ENCODE data around the gene DNAJC6.

GRCh38 chr1:65371544-65371943, 62.2 kb downstream of the DNAJC6 start:
- TF ChIP-seq, protein P1, sequence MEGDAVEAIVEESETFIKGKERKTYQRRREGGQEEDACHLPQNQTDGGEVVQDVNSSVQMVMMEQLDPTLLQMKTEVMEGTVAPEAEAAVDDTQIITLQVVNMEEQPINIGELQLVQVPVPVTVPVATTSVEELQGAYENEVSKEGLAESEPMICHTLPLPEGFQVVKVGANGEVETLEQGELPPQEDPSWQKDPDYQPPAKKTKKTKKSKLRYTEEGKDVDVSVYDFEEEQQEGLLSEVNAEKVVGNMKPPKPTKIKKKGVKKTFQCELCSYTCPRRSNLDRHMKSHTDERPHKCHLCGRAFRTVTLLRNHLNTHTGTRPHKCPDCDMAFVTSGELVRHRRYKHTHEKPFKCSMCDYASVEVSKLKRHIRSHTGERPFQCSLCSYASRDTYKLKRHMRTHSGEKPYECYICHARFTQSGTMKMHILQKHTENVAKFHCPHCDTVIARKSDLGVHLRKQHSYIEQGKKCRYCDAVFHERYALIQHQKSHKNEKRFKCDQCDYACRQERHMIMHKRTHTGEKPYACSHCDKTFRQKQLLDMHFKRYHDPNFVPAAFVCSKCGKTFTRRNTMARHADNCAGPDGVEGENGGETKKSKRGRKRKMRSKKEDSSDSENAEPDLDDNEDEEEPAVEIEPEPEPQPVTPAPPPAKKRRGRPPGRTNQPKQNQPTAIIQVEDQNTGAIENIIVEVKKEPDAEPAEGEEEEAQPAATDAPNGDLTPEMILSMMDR (IDR thresholded peaks at IDR 0.05): no peak
- TF ChIP-seq POLR2AphosphoS5 (IDR thresholded peaks at IDR 0.05; ENCODE audit: low read depth, low read length) (no peak), TCF7L2 (IDR thresholded peaks at IDR 0.05; ENCODE audit: low read depth, low read length) (no peak)
- TF ChIP-seq, protein P2, sequence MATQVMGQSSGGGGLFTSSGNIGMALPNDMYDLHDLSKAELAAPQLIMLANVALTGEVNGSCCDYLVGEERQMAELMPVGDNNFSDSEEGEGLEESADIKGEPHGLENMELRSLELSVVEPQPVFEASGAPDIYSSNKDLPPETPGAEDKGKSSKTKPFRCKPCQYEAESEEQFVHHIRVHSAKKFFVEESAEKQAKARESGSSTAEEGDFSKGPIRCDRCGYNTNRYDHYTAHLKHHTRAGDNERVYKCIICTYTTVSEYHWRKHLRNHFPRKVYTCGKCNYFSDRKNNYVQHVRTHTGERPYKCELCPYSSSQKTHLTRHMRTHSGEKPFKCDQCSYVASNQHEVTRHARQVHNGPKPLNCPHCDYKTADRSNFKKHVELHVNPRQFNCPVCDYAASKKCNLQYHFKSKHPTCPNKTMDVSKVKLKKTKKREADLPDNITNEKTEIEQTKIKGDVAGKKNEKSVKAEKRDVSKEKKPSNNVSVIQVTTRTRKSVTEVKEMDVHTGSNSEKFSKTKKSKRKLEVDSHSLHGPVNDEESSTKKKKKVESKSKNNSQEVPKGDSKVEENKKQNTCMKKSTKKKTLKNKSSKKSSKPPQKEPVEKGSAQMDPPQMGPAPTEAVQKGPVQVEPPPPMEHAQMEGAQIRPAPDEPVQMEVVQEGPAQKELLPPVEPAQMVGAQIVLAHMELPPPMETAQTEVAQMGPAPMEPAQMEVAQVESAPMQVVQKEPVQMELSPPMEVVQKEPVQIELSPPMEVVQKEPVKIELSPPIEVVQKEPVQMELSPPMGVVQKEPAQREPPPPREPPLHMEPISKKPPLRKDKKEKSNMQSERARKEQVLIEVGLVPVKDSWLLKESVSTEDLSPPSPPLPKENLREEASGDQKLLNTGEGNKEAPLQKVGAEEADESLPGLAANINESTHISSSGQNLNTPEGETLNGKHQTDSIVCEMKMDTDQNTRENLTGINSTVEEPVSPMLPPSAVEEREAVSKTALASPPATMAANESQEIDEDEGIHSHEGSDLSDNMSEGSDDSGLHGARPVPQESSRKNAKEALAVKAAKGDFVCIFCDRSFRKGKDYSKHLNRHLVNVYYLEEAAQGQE (IDR thresholded peaks at IDR 0.05; ENCODE audit: insufficient read depth in 1 of 2, low read depth in 2 of 2, low read length in 1 of 2): no peak
